ENCODE data around the gene HORMAD1. TPM values are rescaled to one million over a fixed set of nuclear protein-coding genes. Genes with fewer than 3 reads are reported as not detected.

The HORMAD1 gene
- total RNA-seq, 3 donors from 2014 or later = 0.82 to 1.4 (median 1.3) TPM

DNA sequence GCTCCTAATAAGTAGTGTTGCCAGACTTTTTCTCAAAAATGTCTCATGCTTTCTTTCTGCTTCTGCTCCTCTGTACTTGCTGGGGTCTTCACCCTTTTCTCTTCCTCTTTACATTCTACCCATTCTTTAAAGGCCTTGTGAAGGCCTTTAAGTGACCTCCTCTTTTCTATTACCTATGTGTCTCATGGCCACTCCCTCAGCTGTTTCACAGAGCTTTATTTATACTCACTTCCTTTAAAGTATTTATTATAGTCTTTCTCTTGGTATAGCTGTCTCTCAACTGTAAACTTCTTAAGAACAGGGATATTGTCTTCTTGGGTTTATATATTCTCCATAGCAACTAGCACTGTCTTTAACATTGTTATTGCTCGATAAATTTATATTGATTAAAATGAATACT, 24.5 kb downstream of the HORMAD1 start:
- DNase-seq = no peak
- TF ChIP-seq, protein P1, sequence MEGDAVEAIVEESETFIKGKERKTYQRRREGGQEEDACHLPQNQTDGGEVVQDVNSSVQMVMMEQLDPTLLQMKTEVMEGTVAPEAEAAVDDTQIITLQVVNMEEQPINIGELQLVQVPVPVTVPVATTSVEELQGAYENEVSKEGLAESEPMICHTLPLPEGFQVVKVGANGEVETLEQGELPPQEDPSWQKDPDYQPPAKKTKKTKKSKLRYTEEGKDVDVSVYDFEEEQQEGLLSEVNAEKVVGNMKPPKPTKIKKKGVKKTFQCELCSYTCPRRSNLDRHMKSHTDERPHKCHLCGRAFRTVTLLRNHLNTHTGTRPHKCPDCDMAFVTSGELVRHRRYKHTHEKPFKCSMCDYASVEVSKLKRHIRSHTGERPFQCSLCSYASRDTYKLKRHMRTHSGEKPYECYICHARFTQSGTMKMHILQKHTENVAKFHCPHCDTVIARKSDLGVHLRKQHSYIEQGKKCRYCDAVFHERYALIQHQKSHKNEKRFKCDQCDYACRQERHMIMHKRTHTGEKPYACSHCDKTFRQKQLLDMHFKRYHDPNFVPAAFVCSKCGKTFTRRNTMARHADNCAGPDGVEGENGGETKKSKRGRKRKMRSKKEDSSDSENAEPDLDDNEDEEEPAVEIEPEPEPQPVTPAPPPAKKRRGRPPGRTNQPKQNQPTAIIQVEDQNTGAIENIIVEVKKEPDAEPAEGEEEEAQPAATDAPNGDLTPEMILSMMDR (IDR thresholded peaks at IDR 0.05) = no peak
- Histone ChIP-seq H3K9me3 (no peaks in the 10 kb centered on the region), H3K4me3 (peak overlapping the region; percentile 24), H3K36me3 (ENCODE audit: low read depth) (no peaks in the 10 kb centered on the region), H3K4me1 (ENCODE audit: low read depth) (peaks cover 6% of the 10 kb centered on the region)
- ATAC-seq = peak; percentile 52
- intact Hi-C loops (cut with DNase I, micrococcal nuclease) = no loop called here

DNA sequence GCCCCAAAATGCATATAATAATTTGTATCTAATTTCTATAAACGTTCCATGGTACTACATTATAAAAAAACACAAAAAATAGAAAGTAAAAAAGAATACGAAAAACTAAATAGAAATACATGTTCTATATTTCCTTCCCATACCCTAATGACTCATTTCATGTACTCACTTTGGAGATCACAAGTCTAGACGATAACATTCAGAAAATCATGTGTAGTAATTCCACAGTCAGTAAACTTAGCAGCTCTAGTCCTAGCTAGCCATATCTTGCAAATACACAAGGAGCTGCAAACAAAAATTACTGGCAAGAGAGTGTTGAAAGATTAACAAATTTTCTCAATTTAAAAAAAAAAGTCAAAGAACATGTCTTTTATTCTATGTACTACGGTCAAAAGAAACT, 25.1 kb downstream of the HORMAD1 start:
- DNase-seq (no peak), ATAC-seq (no peak)
- H3K4me1 ChIP-seq (ENCODE audit: low read depth) = peaks cover 6% of the 10 kb centered on the region
- H3K4me3 ChIP-seq = no peak overlapping the region
- no peaks in the 10 kb centered on the region for H3K9me3 ChIP-seq
- intact Hi-C loops (cut with DNase I, micrococcal nuclease) = no loop called here
- H3K36me3 ChIP-seq (ENCODE audit: low read depth) = no peaks in the 10 kb centered on the region
- TF ChIP-seq, protein P1 (IDR thresholded peaks at IDR 0.05) = no peak

DNA sequence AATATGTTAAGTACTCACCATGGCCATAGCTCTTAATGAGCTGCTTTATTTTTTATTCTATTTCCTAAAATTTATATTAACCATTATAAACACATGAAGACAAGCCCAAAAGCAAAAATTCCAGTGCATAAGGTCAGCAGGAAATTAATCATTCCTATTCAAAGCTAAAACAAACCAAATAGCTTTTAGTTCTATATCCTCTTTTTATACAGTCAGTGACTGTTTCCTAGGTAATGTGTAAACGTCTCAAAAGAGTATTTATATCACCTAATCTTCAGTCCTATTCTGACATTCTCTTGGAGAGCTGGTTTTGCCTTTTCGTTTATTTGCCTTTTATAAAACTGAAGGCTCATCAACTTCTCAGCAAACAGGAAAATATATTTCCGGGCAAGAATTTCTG, 28.0 kb downstream of the HORMAD1 start:
- TF ChIP-seq, protein P1 (IDR thresholded peaks at IDR 0.05) = no peak
- no peak for DNase-seq
- H3K4me3 ChIP-seq = no peak overlapping the region
- H3K36me3 ChIP-seq (ENCODE audit: low read depth) = no peaks in the 10 kb centered on the region
- peaks cover 3% of the 10 kb centered on the region for H3K4me1 ChIP-seq (ENCODE audit: low read depth)
- intact Hi-C loops (cut with DNase I, micrococcal nuclease) = no loop called here
- no peaks in the 10 kb centered on the region for H3K9me3 ChIP-seq
- no peak for ATAC-seq

DNA sequence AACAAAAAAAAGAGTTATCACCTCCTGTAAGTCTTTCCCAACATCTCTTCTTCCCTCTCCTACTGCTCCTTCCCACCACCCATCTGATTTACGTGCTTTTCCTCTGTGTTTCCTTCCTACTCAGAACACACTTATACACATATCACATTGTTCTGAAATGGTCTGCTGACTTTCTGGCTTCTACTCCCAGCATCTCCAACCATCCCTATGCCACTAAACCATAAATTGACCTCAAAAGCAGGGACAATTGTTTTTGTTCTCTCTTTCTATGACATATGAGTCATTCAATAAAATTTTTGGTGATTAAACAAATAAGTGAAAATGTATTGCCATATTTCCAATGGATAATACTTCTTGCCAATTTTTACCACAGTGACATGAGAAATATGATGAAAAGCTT, 31.9 kb downstream of the HORMAD1 start:
- ATAC-seq (no peak), DNase-seq (no peak)
- TF ChIP-seq, protein P1 (IDR thresholded peaks at IDR 0.05) = no peak
- intact Hi-C loops (cut with DNase I, micrococcal nuclease) = no loop called here
- Histone ChIP-seq H3K9me3 (no peaks in the 10 kb centered on the region), H3K36me3 (ENCODE audit: low read depth) (no peaks in the 10 kb centered on the region), H3K4me3 (no peak overlapping the region), H3K4me1 (ENCODE audit: low read depth) (peaks cover 7% of the 10 kb centered on the region)

DNA sequence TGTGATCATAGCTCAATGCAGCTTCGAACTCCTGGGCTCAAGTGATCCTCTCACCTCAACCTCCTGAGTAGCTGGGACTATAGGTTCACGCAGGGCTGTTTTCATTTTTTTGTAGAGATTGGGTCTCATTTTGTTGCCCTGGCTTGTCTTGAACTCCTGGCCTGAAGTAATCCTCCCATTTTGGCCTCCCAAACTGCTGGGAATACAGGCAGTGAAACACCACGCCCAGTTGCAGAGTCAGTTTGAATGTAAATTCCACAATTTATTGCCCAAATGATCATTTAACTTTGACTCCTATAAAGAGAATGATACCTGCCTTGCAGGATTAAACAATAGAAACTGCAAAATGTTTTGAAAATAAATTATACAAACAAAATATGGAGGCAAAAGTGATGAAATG, 34.4 kb downstream of the HORMAD1 start:
- H3K4me1 ChIP-seq (ENCODE audit: low read depth) = peaks cover 7% of the 10 kb centered on the region
- ATAC-seq = peak; percentile 84
- no peaks in the 10 kb centered on the region for H3K9me3 ChIP-seq
- intact Hi-C loops (cut with DNase I, micrococcal nuclease) = no loop called here
- TF ChIP-seq, protein P1 (IDR thresholded peaks at IDR 0.05) = no peak
- DNase-seq = peak in 1 of 3 donors; percentile 62
- no peak overlapping the region for H3K4me3 ChIP-seq
- H3K36me3 ChIP-seq (ENCODE audit: low read depth) = no peaks in the 10 kb centered on the region

DNA sequence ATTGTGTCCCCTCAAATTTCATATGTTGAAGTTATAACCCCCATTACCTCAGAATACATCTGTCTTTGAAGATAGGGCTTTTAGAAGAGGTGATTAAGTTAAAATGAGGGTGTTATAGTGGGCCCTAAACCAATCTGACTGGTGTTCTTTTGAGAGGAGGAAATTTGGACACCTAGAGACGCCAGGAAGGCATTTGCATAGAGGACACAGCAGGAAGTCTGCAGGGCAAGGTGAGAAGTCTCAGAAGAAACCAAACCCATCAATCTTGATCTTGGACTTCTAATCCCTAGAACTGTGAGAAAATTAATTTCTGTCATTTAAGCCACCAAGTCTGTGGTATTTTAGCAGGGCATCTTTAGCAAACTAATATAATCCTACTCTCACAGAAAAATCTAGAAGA, 36.8 kb downstream of the HORMAD1 start:
- TF ChIP-seq, protein P1 (IDR thresholded peaks at IDR 0.05) = no peak
- H3K4me1 ChIP-seq (ENCODE audit: low read depth) = peaks cover 7% of the 10 kb centered on the region

More for the DNA sequence above, 36.8 kb downstream of the HORMAD1 start:
- Histone ChIP-seq H3K9me3 (no peaks in the 10 kb centered on the region), H3K4me3 (no peak overlapping the region), H3K36me3 (ENCODE audit: low read depth) (no peaks in the 10 kb centered on the region)
- no peak for DNase-seq
- ATAC-seq = peak; percentile 38
- intact Hi-C loops (cut with DNase I, micrococcal nuclease) = no loop called here

Measured in mucosa of descending colon (tissue), 3 donors.